Loucy (cell line): ENCODE data around the gene PRKN.

Experiments
- H2AFZ ChIP-seq: fragments of 200-600 bp; sonication (generic); 2 replicates; pipeline ENCODE4 v1.6.0; 2016; ENCODE audit warnings: antibody characterized with exemption, mild to moderate bottlenecking, low read length, moderate library complexity
- H3F3A ChIP-seq: fragments of 200-600 bp; 2 replicates; pipeline ENCODE4 v1.6.0; 2016; ENCODE audit warnings: antibody characterized with exemption, low read depth, mild to moderate bottlenecking
- H3K27me3 ChIP-seq: fragments of 200-600 bp; sonication (generic); 2 replicates; pipeline ENCODE4 v1.6.1; 2014; ENCODE audit warnings: low read length, mild to moderate bottlenecking; ENCODE audit not compliant: insufficient read depth, poor library complexity, severe bottlenecking
- H3K36me3 ChIP-seq: fragments of 200-600 bp; sonication (generic); 2 replicates; pipeline ENCODE4 v1.6.1; 2016; ENCODE audit warnings: low read length; ENCODE audit not compliant: insufficient read depth
- H3K4me1 ChIP-seq: fragments of 200-600 bp; sonication (generic); 2 replicates; pipeline ENCODE4 v1.5.1; 2014; ENCODE audit warnings: low read length, mild to moderate bottlenecking; ENCODE audit not compliant: insufficient read depth, poor library complexity, severe bottlenecking
- H3K4me2 ChIP-seq: fragments of 200-600 bp; sonication (generic); 2 replicates; pipeline ENCODE4 v1.6.0; 2014; ENCODE audit warnings: antibody characterized with exemption, low read length, low read depth, mild to moderate bottlenecking; ENCODE audit not compliant: poor library complexity, severe bottlenecking
- H3K4me3 ChIP-seq: fragments of 200-600 bp; sonication (generic); 2 replicates; pipeline ENCODE4 v1.5.1; 2014; ENCODE audit warnings: low read length, mild to moderate bottlenecking, mixed read lengths; ENCODE audit not compliant: poor library complexity, severe bottlenecking
- H3K79me2 ChIP-seq: fragments of 200-600 bp; sonication (generic); 2 replicates; pipeline ENCODE4 v1.6.1; 2014; ENCODE audit warnings: low read length; ENCODE audit not compliant: insufficient read depth
- H3K9ac ChIP-seq: fragments of 200-600 bp; sonication (generic); 2 replicates; pipeline ENCODE4 v1.6.0; 2014; ENCODE audit warnings: mild to moderate bottlenecking, low read depth, low read length, moderate library complexity; ENCODE audit not compliant: poor library complexity, severe bottlenecking
- H3K9me2 ChIP-seq: fragments of 200-600 bp; sonication (generic); replicated peaks from 2 replicates; pipeline ENCODE4 v1.6.1; 2016; ENCODE audit warnings: low read depth, low read length, mixed read lengths
- H3K9me3 ChIP-seq: fragments of 200-600 bp; sonication (generic); 2 replicates; pipeline ENCODE4 v1.6.1; 2014; ENCODE audit warnings: mild to moderate bottlenecking, antibody characterized with exemption, low read length, low read depth; ENCODE audit not compliant: insufficient read depth
- H4K20me1 ChIP-seq: fragments of 200-600 bp; sonication (generic); 2 replicates; pipeline ENCODE4 v1.6.0; 2014; ENCODE audit warnings: antibody characterized with exemption, low read length, mild to moderate bottlenecking; ENCODE audit not compliant: insufficient read depth, poor library complexity, severe bottlenecking
- CTCF ChIP-seq: fragments of 200-600 bp; sonication (generic); conservative IDR thresholded peaks from 2 replicates; pipeline ENCODE4 v1.5.1; 2014; ENCODE audit warnings: mild to moderate bottlenecking, antibody characterized with exemption, low read length
- EZH2phosphoT487 ChIP-seq: fragments of 200-600 bp; IDR thresholded peaks from 2 replicates; pipeline ENCODE4 v1.6.1; 2018; ENCODE audit warnings: antibody characterized with exemption, mild to moderate bottlenecking, moderate library complexity, borderline replicate concordance

Gene PRKN

GRCh38 chr6:161446296-161446925 is 1281.2 kb downstream of the PRKN start:
- H3K79me2 ChIP-seq, result no peaks in the 10 kb centered on the region
- H3K36me3 ChIP-seq, result no peaks in the 10 kb centered on the region
- H3K4me3 ChIP-seq, result no peak overlapping the region
- H4K20me1 ChIP-seq, result no peaks in the 10 kb centered on the region
- H3K9ac ChIP-seq, result no peak overlapping the region
- H3F3A ChIP-seq, result no peaks in the 10 kb centered on the region
- no peaks in the 10 kb centered on the region for H3K4me1 ChIP-seq
- TF ChIP-seq EZH2phosphoT487, result no peak
- no peak for TF ChIP-seq CTCF
- H2AFZ ChIP-seq, result no peak overlapping the region
- no peak overlapping the region for H3K4me2 ChIP-seq
- H3K27me3 ChIP-seq, result no peaks in the 10 kb centered on the region
- no peaks in the 10 kb centered on the region; the same call in 1 of the 2 replicates for H3K9me3 ChIP-seq
- no peaks in the 10 kb centered on the region for H3K9me2 ChIP-seq

DNA sequence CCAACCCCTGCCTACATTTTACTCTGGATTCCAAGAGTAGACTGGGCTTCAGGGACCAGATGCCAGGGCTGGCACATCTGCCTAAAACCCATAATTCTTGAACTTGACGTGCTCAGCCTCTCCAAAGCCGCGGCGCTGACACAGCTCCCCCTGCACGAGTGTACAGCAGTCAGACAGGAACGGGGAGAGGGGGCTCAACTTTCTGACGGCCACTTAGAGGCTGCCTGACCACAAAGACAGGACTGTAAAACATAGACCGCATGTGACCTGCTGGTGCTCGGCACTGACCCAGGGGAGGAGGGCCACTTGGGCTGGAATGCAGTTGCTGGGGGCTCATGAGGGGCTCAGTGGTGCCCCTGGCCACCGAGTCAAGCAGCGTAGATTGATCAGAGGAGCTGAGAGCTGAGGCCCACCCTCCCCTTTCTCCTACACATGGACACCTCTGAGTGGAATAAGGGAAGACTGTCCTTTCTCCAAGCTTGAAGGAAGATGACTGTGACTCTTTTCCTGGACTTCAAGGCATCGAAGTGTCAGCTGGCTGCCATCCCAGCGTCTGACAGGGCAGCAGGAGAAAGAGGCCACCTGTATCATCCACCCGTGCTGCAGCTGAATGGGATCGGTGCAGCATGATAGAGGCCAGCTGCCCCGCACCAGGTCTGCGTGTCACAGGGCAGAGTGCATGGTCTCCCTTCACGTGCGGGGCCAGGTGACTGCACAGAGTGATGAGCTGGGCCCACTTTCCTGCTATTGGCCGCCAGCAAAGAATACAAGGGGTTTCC is 1282.4 kb downstream of the PRKN start:
- Histone ChIP-seq H3K9me3 (no peaks in the 10 kb centered on the region; the same call in 1 of the 2 replicates), H4K20me1 (no peaks in the 10 kb centered on the region), H3F3A (no peaks in the 10 kb centered on the region), H3K4me2 (no peak overlapping the region), H3K4me1 (no peaks in the 10 kb centered on the region), H3K36me3 (no peaks in the 10 kb centered on the region), H3K79me2 (no peaks in the 10 kb centered on the region), H2AFZ (no peak overlapping the region), H3K9ac (no peak overlapping the region), H3K4me3 (no peak overlapping the region), H3K27me3 (no peaks in the 10 kb centered on the region), H3K9me2 (no peaks in the 10 kb centered on the region)
- TF ChIP-seq EZH2phosphoT487 (no peak), CTCF (no peak)

GRCh38 chr6:161444464-161444863 is 1283.1 kb downstream of the PRKN start:
- Histone ChIP-seq H3K4me1 (no peaks in the 10 kb centered on the region), H3K9me2 (no peaks in the 10 kb centered on the region), H3K79me2 (no peaks in the 10 kb centered on the region), H3F3A (no peaks in the 10 kb centered on the region), H3K9me3 (no peaks in the 10 kb centered on the region; the same call in 1 of the 2 replicates), H3K4me3 (no peak overlapping the region), H3K9ac (no peak overlapping the region), H2AFZ (no peak overlapping the region), H3K36me3 (no peaks in the 10 kb centered on the region), H4K20me1 (no peaks in the 10 kb centered on the region), H3K27me3 (no peaks in the 10 kb centered on the region), H3K4me2 (no peak overlapping the region)
- no peak for TF ChIP-seq CTCF
- TF ChIP-seq EZH2phosphoT487, result no peak
